ENCODE results near the gene MRPL57. TPM values are rescaled to one million over a fixed set of nuclear protein-coding genes. Genes with fewer than 3 reads are reported as not detected.
A peak's percentile ranks its signal among the peaks of the same experiment; 100 is the strongest.

MRPL57 gene
- total RNA-seq, 1 donor: 20.3 TPM

DNA sequence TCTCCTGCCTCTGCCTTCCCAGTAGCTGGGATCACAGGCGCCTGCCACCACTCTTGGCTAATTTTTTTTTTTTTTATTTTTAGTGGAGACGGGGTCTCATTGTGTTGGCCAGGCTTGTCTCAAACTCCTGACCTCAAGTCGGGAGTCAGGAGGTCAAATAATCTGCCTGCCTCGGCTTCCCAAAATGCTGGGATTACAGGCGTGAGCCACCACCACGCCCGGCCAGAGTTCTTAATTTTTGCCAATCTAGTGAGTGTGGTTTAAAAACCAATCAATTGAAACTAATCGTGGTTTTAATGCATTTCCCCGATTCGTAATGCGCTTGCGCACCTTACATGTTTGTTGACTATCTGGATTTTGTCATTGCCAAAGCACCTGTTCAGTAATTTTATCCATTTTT is 37.1 kb upstream of the MRPL57 start:
- DNase-seq (ENCODE audit: low read depth): no peak
- TF ChIP-seq, protein P1, sequence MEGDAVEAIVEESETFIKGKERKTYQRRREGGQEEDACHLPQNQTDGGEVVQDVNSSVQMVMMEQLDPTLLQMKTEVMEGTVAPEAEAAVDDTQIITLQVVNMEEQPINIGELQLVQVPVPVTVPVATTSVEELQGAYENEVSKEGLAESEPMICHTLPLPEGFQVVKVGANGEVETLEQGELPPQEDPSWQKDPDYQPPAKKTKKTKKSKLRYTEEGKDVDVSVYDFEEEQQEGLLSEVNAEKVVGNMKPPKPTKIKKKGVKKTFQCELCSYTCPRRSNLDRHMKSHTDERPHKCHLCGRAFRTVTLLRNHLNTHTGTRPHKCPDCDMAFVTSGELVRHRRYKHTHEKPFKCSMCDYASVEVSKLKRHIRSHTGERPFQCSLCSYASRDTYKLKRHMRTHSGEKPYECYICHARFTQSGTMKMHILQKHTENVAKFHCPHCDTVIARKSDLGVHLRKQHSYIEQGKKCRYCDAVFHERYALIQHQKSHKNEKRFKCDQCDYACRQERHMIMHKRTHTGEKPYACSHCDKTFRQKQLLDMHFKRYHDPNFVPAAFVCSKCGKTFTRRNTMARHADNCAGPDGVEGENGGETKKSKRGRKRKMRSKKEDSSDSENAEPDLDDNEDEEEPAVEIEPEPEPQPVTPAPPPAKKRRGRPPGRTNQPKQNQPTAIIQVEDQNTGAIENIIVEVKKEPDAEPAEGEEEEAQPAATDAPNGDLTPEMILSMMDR (IDR thresholded peaks at IDR 0.05; ENCODE audit: insufficient read depth, low read depth, low read length): no peak
- H3K4me3 ChIP-seq (ENCODE audit: low read depth, low read length): peak overlapping the region; percentile 96

DNA sequence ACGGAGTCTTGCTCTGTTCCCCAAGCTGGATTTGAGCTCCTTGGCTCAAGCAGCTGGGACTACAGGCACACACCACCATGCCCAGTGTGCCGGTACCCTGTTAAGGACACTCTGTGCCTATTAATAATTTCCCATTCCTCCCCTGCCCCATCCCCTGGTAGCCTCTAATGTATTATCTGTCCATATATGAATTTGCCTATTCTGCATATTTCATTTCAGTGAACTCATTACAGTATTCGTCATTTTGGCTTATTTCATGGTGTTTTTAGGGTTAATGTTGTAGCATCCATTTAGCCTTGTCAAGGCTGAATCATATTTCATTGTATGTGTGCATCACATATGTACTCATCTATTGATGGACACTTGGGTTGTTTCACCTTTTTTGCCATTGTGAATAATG is 33.7 kb upstream of the MRPL57 start:
- TF ChIP-seq, protein P1 (IDR thresholded peaks at IDR 0.05; ENCODE audit: insufficient read depth, low read depth, low read length): no peak
- DNase-seq (ENCODE audit: low read depth): no peak
- no peak overlapping the region for H3K4me3 ChIP-seq (ENCODE audit: low read depth, low read length)

DNA sequence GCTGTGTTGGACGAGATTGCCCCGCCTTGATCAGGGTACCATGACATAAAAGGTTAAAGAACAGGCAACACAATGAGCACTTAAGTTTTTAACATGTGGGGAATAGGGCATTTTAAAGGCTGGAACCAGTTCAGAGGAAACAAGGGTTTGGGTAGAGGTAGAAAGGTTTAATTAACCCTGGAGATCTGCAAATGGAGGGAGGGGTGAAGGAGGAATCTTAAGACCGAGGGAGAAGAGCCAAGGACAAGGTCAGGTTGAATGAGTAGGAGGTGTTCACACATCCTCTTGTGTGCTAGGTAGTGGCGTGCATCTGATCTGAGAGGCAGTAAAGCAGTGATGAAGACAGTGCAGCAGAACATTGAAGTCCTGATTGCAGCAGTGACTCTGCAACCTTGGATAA is 28.6 kb upstream of the MRPL57 start:
- H3K4me3 ChIP-seq (ENCODE audit: low read depth, low read length): no peak overlapping the region
- no peak for DNase-seq (ENCODE audit: low read depth)
- TF ChIP-seq, protein P1 (IDR thresholded peaks at IDR 0.05; ENCODE audit: insufficient read depth, low read depth, low read length): no peak

DNA sequence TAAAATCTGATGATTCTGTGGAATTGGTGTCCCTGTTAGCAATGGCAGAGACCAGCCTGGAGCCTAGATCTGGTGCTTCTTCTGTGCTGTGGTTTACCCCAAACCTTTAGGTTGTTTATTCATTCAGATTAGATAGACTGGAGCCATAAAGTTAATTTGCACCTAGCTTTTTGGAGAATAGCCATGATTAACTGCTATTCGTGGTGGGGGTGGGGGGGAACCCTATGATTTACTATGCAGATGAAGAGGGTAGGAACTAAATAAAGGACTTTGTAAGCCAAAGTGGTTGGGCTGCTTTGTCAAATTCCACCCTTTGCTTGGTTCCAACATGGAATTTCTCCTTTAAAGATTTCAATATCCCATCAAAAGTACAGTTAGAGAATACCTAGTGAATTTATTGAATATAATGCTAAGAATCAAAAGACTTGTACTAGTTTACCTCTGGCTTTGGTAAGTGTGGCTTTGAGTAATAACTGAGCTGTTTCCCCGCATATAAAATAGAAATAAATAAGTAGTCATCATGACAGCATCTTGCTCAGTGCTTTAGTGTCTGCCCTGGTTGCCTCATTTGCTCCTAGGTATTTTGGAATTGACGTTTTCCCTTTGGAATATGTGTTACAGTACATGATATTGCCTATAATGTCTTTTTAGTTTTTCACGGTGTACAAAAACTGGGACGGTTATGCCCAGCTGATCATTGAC is 27.8 kb upstream of the MRPL57 start:
- TF ChIP-seq, protein P1 (IDR thresholded peaks at IDR 0.05; ENCODE audit: insufficient read depth, low read depth, low read length): no peak
- H3K4me3 ChIP-seq (ENCODE audit: low read depth, low read length): no peak overlapping the region
- DNase-seq (ENCODE audit: low read depth): no peak

DNA sequence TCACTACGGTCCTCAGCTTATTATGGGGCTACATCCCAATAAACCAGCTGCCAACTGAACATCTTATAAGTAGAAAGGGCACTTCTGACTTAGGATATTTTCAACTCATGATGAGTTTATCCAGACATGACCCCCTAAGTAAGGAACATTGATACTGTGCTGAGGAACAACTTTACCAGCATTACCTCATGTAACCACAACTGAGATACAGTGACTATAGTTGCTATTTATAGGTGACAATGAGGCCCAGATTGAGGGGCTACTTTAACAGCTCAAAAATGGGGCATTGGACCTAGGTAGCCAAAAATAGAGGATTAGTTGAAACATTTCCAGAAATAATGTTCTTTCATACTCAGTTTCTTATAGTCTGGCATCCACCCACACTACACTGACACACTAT is 26.9 kb upstream of the MRPL57 start:
- no peak for DNase-seq (ENCODE audit: low read depth)
- TF ChIP-seq, protein P1 (IDR thresholded peaks at IDR 0.05; ENCODE audit: insufficient read depth, low read depth, low read length): no peak
- H3K4me3 ChIP-seq (ENCODE audit: low read depth, low read length): no peak overlapping the region

DNA sequence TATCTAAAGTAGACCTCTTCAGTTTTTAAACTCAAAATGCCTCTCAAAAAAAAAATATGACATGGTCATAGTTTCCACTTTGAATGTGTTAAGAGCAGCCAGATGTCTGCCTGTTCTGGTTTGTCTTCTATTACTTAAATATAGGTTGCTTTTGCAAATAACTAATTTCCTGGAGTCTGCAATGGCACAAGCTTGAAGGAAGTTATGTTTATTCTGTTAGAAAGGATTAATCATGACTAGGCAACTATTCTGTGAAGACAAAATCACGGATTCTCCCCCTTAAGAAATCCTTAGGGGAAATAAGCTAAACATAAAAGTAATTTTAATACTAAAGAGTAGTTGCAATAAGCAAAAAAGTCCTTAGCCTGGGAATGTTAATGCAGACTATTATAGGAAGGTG is 26.4 kb upstream of the MRPL57 start:
- TF ChIP-seq, protein P1 (IDR thresholded peaks at IDR 0.05; ENCODE audit: insufficient read depth, low read depth, low read length): no peak
- DNase-seq (ENCODE audit: low read depth): no peak

More for the DNA sequence above, 26.4 kb upstream of the MRPL57 start:
- no peak overlapping the region for H3K4me3 ChIP-seq (ENCODE audit: low read depth, low read length)

Measured in fibroblast of villous mesenchyme (primary cell).